DND-41 (cell line): ENCODE results near the gene KLK2.

Experiments used
- ATAC-seq: fragments of 200-7000 bp; cut with Tn5 transposase; 3 replicates; pipeline ENCODE4 v1.9.1; 2021; ENCODE audit warnings: low read depth; ENCODE audit not compliant: insufficient read depth
- DNase-seq: peaks from one replicate; pipeline ENCODE4 v3.0.0-alpha.2; 2020
- H2AFZ ChIP-seq: 2 replicates; pipeline ENCODE4 v1.6.0; 2012; ENCODE audit warnings: low read depth, low read length
- H3K27ac ChIP-seq: 2 replicates; pipeline ENCODE4 v1.5.1; 2012; ENCODE audit warnings: low read length, inconsistent platforms
- H3K27me3 ChIP-seq: fragments of 200-600 bp; sonication (generic); 2 replicates; pipeline ENCODE4 v1.6.0; 2012; ENCODE audit warnings: low read length, mild to moderate bottlenecking, inconsistent platforms; ENCODE audit not compliant: insufficient read depth, poor library complexity
- H3K36me3 ChIP-seq: 2 replicates; pipeline ENCODE4 v1.5.1; 2012; ENCODE audit warnings: low read length, inconsistent platforms; ENCODE audit not compliant: insufficient read depth
- H3K4me1 ChIP-seq: 2 replicates; pipeline ENCODE4 v1.5.1; 2012; ENCODE audit warnings: mild to moderate bottlenecking, low read length; ENCODE audit not compliant: insufficient read depth
- H3K4me2 ChIP-seq: 2 replicates; pipeline ENCODE4 v1.6.0; 2012; ENCODE audit warnings: mild to moderate bottlenecking, moderate library complexity, low read length, inconsistent platforms; ENCODE audit not compliant: insufficient read depth
- H3K4me3 ChIP-seq, 2 experiments: fragments of 200-600 bp in 1 of 2; shearing (Covaris generic) in 1 of 2; 2 replicates each; pipeline ENCODE4 v1.5.1; 2012 to 2016; ENCODE audit warnings: inconsistent platforms in 2 of 2, low read length in 2 of 2, mild to moderate bottlenecking in 2 of 2, low read depth in 1 of 2, moderate library complexity in 1 of 2
- H3K79me2 ChIP-seq: 2 replicates; pipeline ENCODE4 v1.6.0; 2012; ENCODE audit warnings: low read length, inconsistent platforms; ENCODE audit not compliant: insufficient read depth
- H3K9ac ChIP-seq: 2 replicates; pipeline ENCODE4 v1.6.0; 2012; ENCODE audit warnings: low read depth, mild to moderate bottlenecking, inconsistent platforms, low read length, moderate library complexity
- H3K9me3 ChIP-seq: 2 replicates; pipeline ENCODE4 v1.5.1; 2012; ENCODE audit warnings: low read length, moderate library complexity, mild to moderate bottlenecking, inconsistent platforms; ENCODE audit not compliant: insufficient read depth, severe bottlenecking
- H4K20me1 ChIP-seq: 2 replicates; pipeline ENCODE4 v1.6.0; 2012; ENCODE audit warnings: low read length; ENCODE audit not compliant: insufficient read depth
- CTCF ChIP-seq: IDR thresholded peaks from 2 replicates; pipeline ENCODE4 v1.5.1; 2012; ENCODE audit warnings: borderline replicate concordance, low read length, moderate library complexity, mild to moderate bottlenecking; ENCODE audit not compliant: poor library complexity, severe bottlenecking; ENCODE audit errors: extremely low read depth
- EZH2 ChIP-seq: IDR thresholded peaks from 3 replicates; pipeline ENCODE4 v1.6.1; 2012; ENCODE audit warnings: borderline replicate concordance, low read depth, mild to moderate bottlenecking, moderate library complexity, low read length, inconsistent platforms; ENCODE audit not compliant: severe bottlenecking

KLK2 gene

GRCh38 chr19:50875795-50876422 lies 2.7 kb downstream of the KLK2 start:
- DNase-seq = no peak
- no peak overlapping the region for H3K27ac ChIP-seq
- no peak overlapping the region; the same call in 1 of the 2 replicates for H2AFZ ChIP-seq

GRCh38 chr19:50876456-50876855 lies 3.2 kb downstream of the KLK2 start:
- Histone ChIP-seq H3K36me3 (no peaks in the 10 kb centered on the region), H3K4me3 (no peak overlapping the region), H3K4me1 (no peaks in the 10 kb centered on the region), H3K4me2 (no peak overlapping the region), H3K79me2 (no peaks in the 10 kb centered on the region), H4K20me1 (0 out of 2 replicates have a peak, but pooled peaks cover 5% of the 10 kb centered on the region), H3K9ac (no peak overlapping the region), H3K27ac (no peak overlapping the region), H3K27me3 (peaks cover 22% of the 10 kb centered on the region), H3K9me3 (no peaks in the 10 kb centered on the region), H2AFZ (no peak overlapping the region)
- TF ChIP-seq EZH2 (no peak), CTCF (no peak)
- DNase-seq (no peak), ATAC-seq (no peak)

More at GRCh38 chr19:50875795-50876422, 2.7 kb downstream of the KLK2 start:
- Histone ChIP-seq H3K79me2 (no peaks in the 10 kb centered on the region), H3K4me3 (no peak overlapping the region), H3K27me3 (peaks cover 22% of the 10 kb centered on the region), H3K36me3 (no peaks in the 10 kb centered on the region), H3K4me1 (no peaks in the 10 kb centered on the region), H4K20me1 (0 out of 2 replicates have a peak, but pooled peaks cover 5% of the 10 kb centered on the region), H3K4me2 (no peak overlapping the region), H3K9me3 (no peaks in the 10 kb centered on the region), H3K9ac (no peak overlapping the region)
- TF ChIP-seq EZH2 (no peak), CTCF (no peak)
- no peak for ATAC-seq

- no peaks in the 10 kb centered on the region for H3K36me3 ChIP-seq
- ATAC-seq = no peak
- no peak overlapping the region for H2AFZ ChIP-seq
- H3K27me3 ChIP-seq = peaks cover 22% of the 10 kb centered on the region
- H3K4me3 ChIP-seq = no peak overlapping the region
- no peak overlapping the region for H3K9ac ChIP-seq
- 0 out of 2 replicates have a peak, but pooled peaks cover 5% of the 10 kb centered on the region for H4K20me1 ChIP-seq
- no peak for DNase-seq
- H3K4me2 ChIP-seq = no peak overlapping the region
- no peaks in the 10 kb centered on the region for H3K9me3 ChIP-seq
- TF ChIP-seq CTCF (no peak), EZH2 (no peak)
- no peaks in the 10 kb centered on the region for H3K4me1 ChIP-seq
- H3K27ac ChIP-seq = no peak overlapping the region
- H3K79me2 ChIP-seq = no peaks in the 10 kb centered on the region
Measured at GRCh38 chr19:50877338-50877737, 4.1 kb downstream of the KLK2 start.
